Measurements from ENCODE around the gene CCDC191. TPM values are rescaled to one million over a fixed set of nuclear protein-coding genes. Genes with fewer than 3 reads are reported as not detected.
A peak's percentile ranks its signal among the peaks of the same experiment; 100 is the strongest.

Gene CCDC191, protein sequence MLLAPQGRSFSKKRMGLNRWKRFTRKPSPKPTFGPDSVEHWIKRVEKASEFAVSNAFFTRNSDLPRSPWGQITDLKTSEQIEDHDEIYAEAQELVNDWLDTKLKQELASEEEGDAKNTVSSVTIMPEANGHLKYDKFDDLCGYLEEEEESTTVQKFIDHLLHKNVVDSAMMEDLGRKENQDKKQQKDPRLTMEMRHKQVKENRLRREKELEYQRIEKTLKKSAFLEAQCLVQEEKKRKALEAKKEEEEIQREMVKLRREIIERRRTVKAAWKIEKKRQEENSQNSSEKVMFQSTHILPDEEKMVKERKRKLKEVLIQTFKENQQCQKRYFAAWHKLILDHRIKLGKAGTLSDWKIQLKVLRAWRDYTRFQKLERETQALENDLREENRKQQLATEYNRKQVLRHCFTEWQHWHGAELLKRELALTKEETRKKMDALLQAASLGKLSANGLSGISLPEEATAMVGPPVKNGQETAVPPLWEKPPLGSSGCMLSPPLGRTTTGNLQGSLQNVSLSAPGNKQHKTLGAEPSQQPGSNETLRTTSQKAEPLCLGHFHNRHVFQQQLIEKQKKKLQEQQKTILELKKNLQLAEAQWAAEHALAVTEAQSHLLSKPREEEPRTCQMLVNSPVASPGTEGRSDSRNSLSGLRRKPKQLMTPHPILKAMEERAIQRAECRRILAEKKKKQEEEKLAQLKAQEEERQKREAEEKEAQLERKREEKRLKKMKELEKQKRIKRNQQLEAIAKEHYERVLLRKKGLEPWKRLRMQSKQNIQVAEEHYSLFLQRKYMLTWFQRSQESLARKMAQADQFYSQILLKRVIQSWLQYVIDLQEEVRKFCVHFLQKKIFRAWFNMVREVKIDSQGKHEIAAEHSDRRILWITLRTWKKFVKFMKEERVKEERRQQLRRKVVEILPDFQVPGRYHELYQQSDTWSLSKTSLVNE
- 1 to 10 TPM; 2.4 to 3.0 TPM for total RNA-seq

DNA sequence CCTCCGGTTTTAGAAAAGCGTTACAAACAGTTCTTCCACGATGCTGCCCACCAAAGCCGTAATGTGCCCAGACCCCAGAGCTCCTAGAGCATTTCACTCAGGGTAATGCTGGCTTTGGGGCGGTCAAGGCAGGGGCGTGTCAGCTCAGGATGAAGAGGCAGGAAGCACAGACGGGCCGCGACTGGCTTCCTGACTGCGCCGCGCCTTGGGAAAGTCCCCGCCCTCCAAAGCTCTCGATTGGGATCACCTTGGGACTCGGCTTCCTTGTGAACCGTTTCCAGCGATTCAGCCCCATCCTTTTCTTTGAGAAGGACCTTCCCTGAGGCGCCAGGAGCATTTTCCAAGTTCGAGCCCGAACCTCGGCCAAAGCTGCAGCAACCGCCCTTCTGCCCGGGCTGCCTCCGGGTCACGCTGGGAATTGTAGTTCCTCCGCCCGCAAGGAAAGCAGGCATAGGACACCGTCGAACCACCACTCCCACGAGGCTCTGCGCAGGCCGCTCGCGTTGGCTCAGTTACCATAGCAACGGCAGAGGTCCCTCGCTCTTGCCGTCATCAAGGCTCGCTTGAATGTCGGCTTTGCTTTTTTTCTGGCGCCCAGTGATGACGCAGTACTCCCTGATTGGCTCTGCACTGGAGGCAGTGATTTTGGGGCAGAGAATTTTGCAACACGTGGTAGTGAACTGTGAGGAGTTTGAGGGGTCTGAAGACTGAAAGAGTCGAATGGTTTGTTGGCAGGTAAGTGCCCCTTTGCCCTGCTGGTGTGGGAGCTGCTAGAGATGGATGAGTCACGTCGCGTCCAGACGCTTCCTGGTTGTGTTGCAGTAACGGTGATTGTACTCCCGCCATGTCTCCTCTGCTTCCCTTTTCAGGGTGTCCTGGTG is at the start of gene CCDC191, which contains the start of gene QTRT2:
CCDC191 (minus strand) TSS at position 397 of the 881 bp plus-strand sequence; CDS start at position 337, 60 bp downstream.
QTRT2 (plus strand) TSS at position 608 of the 881 bp plus-strand sequence. CDS start 8,521 bp downstream, outside the sequence.
- no peaks in the 10 kb centered on the region for H3K27me3 Mint-ChIP-seq (ENCODE audit: low read depth)
- DNase-seq: peak; percentile 99
- peaks cover 34% of the 10 kb centered on the region for H3K4me1 Mint-ChIP-seq (ENCODE audit: low read depth)
- CTCF ChIA-PET: interaction anchor here (1.2 kb wide), 1 partner anchor 20 kb away, joined by 3 read pairs; no protein-coding TSS in a partner anchor
- POLR2A ChIA-PET: interaction anchor here (0.6 to 1.3 kb wide), 4 partner anchors 11 to 523 kb away, joined by 3 to 6 read pairs (median 4); partner anchors contain the start of gene USF3
- H3K36me3 Mint-ChIP-seq (ENCODE audit: low read depth): peaks cover 17% of the 10 kb centered on the region
- peak within 1 kb of the TSS; percentile 91 for H3K4me3 Mint-ChIP-seq
- H3K27ac Mint-ChIP-seq: peak within 1 kb of the TSS; percentile 92
- ATAC-seq: peak; percentile 96
- H3K9me3 Mint-ChIP-seq (ENCODE audit: insufficient read depth): no peaks in the 10 kb centered on the region

DNA sequence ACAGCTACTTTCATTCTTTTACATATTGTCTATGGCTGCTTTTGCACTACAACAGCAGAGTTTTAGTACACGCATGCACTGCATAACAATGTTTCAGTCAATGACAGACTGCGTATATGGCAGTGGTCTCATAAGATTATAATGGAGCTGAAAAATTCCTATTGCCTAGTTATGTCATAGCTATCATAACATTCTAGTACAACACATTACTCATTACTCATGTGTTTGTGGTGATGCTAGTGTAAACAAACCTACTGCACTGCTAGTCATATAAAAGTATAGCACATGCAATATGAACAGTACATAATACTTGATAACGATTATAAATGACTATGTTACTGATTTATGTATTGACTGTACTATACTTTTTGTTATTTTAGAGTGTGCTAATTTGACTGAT is 48.1 kb upstream of the CCDC191 start:
- CTCF ChIA-PET: no interaction called here
- no peaks in the 10 kb centered on the region for H3K9me3 Mint-ChIP-seq (ENCODE audit: insufficient read depth)

DNA sequence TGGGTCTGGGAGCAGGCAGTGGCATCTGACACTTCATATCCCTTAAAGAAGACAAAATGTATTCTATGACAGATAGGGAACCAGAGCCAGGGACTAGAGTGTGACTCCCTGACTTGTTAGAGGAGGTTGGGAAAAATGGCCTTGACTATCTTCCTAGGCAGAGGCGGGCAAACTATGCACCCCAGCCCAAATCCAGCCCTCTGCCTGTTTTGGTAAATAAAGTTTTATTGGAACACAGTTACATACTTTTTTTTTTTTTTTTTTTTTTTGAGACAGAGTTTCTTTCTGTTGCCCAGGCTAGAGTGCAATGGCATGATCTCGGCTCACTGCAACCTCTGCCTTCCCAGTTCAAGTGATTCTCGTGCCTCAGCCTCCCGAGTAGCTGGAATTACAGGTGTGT is 47.5 kb upstream of the CCDC191 start:
- H3K4me1 Mint-ChIP-seq (ENCODE audit: low read depth): no peaks in the 10 kb centered on the region
- CTCF ChIA-PET: no interaction called here

More for the DNA sequence above, 48.1 kb upstream of the CCDC191 start:
- no peak for DNase-seq
- peaks cover 14% of the 10 kb centered on the region for H3K27me3 Mint-ChIP-seq (ENCODE audit: low read depth)
- ATAC-seq: no peak
- H3K27ac Mint-ChIP-seq: no peak overlapping the region
- POLR2A ChIA-PET: no interaction called here
- no peaks in the 10 kb centered on the region for H3K4me1 Mint-ChIP-seq (ENCODE audit: low read depth)
- H3K4me3 Mint-ChIP-seq: no peak overlapping the region
- no peaks in the 10 kb centered on the region for H3K36me3 Mint-ChIP-seq (ENCODE audit: low read depth)

DNA sequence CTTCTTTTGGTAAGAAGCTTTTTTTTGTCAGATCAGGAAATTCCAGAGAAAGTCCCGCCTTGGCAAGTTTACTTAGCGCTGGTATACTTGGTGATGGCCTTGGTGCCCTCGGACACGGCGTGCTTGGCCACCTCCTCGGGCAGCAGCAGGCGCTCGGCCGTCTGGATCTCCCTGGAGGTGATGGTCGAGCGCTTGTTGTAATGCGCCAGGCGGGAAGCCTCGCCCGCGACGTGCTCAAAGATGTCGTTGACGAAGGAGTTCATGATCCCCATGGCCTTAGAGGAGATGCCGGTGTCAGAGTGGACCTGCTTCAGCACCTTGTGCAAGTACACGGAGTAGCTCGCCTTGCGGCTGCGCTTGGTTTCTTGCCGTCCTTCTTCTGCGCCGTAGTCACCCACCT is 46.9 kb upstream of the CCDC191 start:
- no peak for ATAC-seq
- DNase-seq: no peak
- H3K9me3 Mint-ChIP-seq (ENCODE audit: insufficient read depth): no peaks in the 10 kb centered on the region
- H3K27ac Mint-ChIP-seq: no peak overlapping the region
- peaks cover 12% of the 10 kb centered on the region for H3K27me3 Mint-ChIP-seq (ENCODE audit: low read depth)
- ChIA-PET CTCF (no interaction called here), POLR2A (no interaction called here)
- no peak overlapping the region for H3K4me3 Mint-ChIP-seq
- no peaks in the 10 kb centered on the region for H3K4me1 Mint-ChIP-seq (ENCODE audit: low read depth)
- H3K36me3 Mint-ChIP-seq (ENCODE audit: low read depth): no peaks in the 10 kb centered on the region

More for the DNA sequence above, 47.5 kb upstream of the CCDC191 start:
- no peak overlapping the region for H3K27ac Mint-ChIP-seq
- no peak for ATAC-seq
- peaks cover 12% of the 10 kb centered on the region for H3K27me3 Mint-ChIP-seq (ENCODE audit: low read depth)
- POLR2A ChIA-PET: no interaction called here
- H3K9me3 Mint-ChIP-seq (ENCODE audit: insufficient read depth): no peaks in the 10 kb centered on the region
- no peaks in the 10 kb centered on the region for H3K36me3 Mint-ChIP-seq (ENCODE audit: low read depth)
- no peak overlapping the region for H3K4me3 Mint-ChIP-seq
- DNase-seq: no peak

DNA sequence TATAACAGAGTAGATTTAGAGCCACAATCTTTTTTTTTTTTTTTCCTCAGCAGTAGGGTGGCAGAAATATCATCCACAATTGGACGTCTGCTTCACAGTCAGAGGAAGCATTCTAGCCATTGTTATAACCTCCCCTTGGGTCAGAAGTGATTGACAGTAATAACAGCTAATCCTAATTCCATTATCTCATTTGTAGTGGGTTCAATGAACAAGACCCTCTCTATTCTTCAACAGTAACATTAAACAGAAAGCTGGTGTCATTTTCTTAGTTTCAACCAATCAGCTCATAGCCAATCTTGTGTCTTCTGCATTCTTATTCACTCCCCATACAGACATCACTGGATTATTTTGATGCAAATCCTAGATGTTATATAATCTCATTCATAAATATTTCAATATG is 44.8 kb upstream of the CCDC191 start:
- no peak overlapping the region for H3K4me3 Mint-ChIP-seq
- no peaks in the 10 kb centered on the region for H3K9me3 Mint-ChIP-seq (ENCODE audit: insufficient read depth)
- ChIA-PET CTCF (interaction anchor here (0.7 to 1.4 kb wide), 3 partner anchors 15 to 318 kb away, joined by 3 read pairs; no protein-coding TSS in a partner anchor), POLR2A (no interaction called here)
- H3K36me3 Mint-ChIP-seq (ENCODE audit: low read depth): no peaks in the 10 kb centered on the region
- no peaks in the 10 kb centered on the region for H3K4me1 Mint-ChIP-seq (ENCODE audit: low read depth)
- H3K27ac Mint-ChIP-seq: no peak overlapping the region
- DNase-seq (no peak), ATAC-seq (no peak)
- H3K27me3 Mint-ChIP-seq (ENCODE audit: low read depth): peaks cover 15% of the 10 kb centered on the region

DNA sequence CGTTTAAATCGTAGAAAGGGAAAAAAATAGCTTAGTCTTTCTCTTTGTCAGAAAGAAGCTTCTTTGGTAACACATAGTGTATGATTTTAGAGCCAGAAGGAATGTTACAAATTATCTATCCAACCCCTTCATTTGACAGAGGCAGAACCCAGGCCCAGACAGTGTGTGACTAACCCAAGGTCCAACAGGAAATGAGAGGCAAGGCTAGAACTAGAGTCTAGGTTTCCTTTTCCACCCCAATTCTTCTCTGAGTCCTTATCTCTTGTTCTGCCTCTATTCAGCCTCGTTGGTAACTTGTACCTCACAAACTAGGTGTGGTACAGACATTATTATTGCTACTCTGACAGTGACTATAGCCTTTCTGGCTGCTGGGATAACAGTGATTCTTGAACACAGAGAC is 39.5 kb upstream of the CCDC191 start:
- H3K27me3 Mint-ChIP-seq (ENCODE audit: low read depth): peaks cover 26% of the 10 kb centered on the region
- no peaks in the 10 kb centered on the region for H3K36me3 Mint-ChIP-seq (ENCODE audit: low read depth)
- ATAC-seq: no peak
- H3K27ac Mint-ChIP-seq: no peak overlapping the region
- ChIA-PET POLR2A (no interaction called here), CTCF (no interaction called here)
- no peak for DNase-seq
- H3K9me3 Mint-ChIP-seq (ENCODE audit: insufficient read depth): no peaks in the 10 kb centered on the region
- no peaks in the 10 kb centered on the region for H3K4me1 Mint-ChIP-seq (ENCODE audit: low read depth)
- H3K4me3 Mint-ChIP-seq: no peak overlapping the region

DNA sequence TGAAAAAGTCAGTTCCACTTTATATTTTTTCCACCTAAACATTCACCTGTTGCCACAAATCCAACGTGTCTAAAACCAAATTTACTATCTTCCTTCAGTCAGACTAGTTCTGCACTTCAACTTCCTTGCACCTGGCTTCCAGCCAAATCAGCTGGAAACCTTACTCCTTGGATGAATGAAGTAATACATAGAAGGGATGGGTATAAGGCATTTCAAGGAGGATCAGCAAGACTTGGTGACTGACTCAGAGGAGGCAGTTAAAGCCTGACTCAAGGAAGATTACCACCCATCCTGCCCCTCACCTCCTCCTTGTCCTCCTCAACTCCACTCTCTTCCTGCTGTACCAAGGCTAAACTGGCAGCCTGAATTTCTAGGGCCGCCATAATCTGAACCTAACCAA is 37.3 kb upstream of the CCDC191 start:
- H3K4me3 Mint-ChIP-seq: no peak overlapping the region
- ChIA-PET POLR2A (no interaction called here), CTCF (interaction anchor here (0.8 kb wide), 1 partner anchor 312 kb away, joined by 3 read pairs; no protein-coding TSS in a partner anchor)
- H3K36me3 Mint-ChIP-seq (ENCODE audit: low read depth): no peaks in the 10 kb centered on the region
- H3K4me1 Mint-ChIP-seq (ENCODE audit: low read depth): no peaks in the 10 kb centered on the region
- H3K9me3 Mint-ChIP-seq (ENCODE audit: insufficient read depth): no peaks in the 10 kb centered on the region
- no peak overlapping the region for H3K27ac Mint-ChIP-seq
- peaks cover 22% of the 10 kb centered on the region for H3K27me3 Mint-ChIP-seq (ENCODE audit: low read depth)
- no peak for ATAC-seq
- DNase-seq: no peak

DNA sequence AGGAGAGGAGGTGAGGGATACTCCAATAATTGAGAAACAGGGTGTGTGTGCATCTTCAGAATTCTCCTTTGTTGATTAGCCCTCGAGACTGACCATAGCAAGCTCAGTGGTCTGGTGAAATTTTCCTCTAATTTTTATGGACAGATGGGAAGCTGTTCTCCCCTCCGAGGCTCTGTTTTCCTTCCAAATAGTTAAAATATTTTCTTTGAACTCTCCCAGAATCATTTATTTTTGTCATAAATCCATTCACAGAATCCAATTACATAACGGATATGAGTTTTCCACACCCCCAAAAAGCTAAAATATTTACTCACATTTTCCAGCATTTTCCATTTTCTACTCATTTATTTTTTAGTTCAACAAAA is 36.7 kb upstream of the CCDC191 start:
- POLR2A ChIA-PET: no interaction called here
- no peaks in the 10 kb centered on the region for H3K9me3 Mint-ChIP-seq (ENCODE audit: insufficient read depth)
- no peak overlapping the region for H3K27ac Mint-ChIP-seq
- peaks cover 22% of the 10 kb centered on the region for H3K27me3 Mint-ChIP-seq (ENCODE audit: low read depth)
- CTCF ChIA-PET: interaction anchor here (0.8 kb wide), 1 partner anchor 312 kb away, joined by 3 read pairs; no protein-coding TSS in a partner anchor
- no peaks in the 10 kb centered on the region for H3K4me1 Mint-ChIP-seq (ENCODE audit: low read depth)
- H3K36me3 Mint-ChIP-seq (ENCODE audit: low read depth): no peaks in the 10 kb centered on the region
- H3K4me3 Mint-ChIP-seq: no peak overlapping the region
- ATAC-seq (no peak), DNase-seq (no peak)

DNA sequence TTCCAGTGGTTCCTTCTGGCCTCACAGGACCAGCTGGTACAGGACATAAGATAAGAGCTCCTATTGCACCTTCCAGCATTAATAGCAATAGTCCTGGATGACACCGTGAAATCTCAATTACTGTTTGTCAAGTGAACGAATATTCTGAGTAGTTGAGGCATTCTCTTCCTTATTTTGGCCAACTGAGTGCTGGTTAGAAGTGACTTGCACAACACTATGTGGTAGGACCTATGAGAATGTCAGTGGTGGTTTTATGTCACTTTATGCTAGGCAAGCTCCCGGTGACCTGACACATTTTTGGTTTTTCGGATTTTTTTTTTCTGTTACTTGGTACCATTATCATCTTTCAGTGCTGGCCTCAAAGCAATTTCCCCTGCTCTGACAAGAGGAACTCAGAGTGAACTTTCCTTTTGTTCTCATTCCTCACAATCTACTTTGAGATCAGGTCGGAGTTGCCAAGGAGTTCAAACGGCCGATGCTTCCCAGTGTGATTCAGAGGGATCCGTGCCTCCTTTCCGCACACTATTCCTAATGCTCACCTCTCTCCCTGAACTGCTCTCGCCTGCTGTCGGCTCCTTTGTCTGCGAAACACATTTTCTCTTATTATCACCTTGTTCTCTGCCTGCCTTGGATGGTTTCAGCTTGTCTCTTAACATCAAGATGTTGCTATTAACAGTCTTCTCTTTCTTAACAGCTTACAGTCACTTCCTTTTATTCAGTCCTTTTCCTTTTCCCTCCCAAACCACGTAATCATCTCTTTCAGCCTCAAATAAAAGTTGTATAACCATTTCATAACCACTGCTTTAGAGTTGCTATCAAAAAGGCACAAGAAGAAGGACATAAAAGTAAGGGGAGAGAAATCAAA is 36.1 kb upstream of the CCDC191 start:
- Mint-ChIP-seq H3K9me3 (ENCODE audit: insufficient read depth) (no peaks in the 10 kb centered on the region), H3K4me1 (ENCODE audit: low read depth) (no peaks in the 10 kb centered on the region), H3K27me3 (ENCODE audit: low read depth) (peaks cover 22% of the 10 kb centered on the region), H3K4me3 (no peak overlapping the region), H3K27ac (no peak overlapping the region), H3K36me3 (ENCODE audit: low read depth) (peaks cover 6% of the 10 kb centered on the region)
- ATAC-seq: no peak
- no peak for DNase-seq
- POLR2A ChIA-PET: no interaction called here
- CTCF ChIA-PET: interaction anchor here (0.8 kb wide), 1 partner anchor 313 kb away, joined by 3 read pairs; no protein-coding TSS in a partner anchor

DNA sequence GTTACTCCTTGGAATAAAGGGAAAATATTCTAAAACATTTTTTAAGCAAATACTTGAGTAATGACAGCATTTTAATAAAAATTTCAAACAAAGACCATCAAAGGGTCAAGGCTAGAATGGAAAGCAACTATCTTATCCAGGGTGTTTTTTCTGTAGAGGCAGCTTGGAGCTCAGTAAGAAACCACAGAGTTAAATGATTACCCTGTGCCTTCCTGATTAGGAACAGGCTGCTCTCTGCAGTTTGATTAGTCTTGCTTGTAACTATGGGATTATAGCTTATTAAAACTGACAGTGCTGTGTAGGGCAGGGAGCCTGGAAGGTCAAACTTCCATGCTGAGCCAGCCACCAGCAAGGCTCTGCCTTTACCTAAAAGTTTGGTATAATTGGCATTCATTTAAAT is 33.3 kb upstream of the CCDC191 start:
- H3K27me3 Mint-ChIP-seq (ENCODE audit: low read depth): peaks cover 17% of the 10 kb centered on the region
- POLR2A ChIA-PET: no interaction called here
- no peak overlapping the region for H3K27ac Mint-ChIP-seq
- peaks cover 29% of the 10 kb centered on the region for H3K36me3 Mint-ChIP-seq (ENCODE audit: low read depth)
- H3K4me1 Mint-ChIP-seq (ENCODE audit: low read depth): no peaks in the 10 kb centered on the region
- CTCF ChIA-PET: no interaction called here
- no peak for ATAC-seq
- no peak overlapping the region for H3K4me3 Mint-ChIP-seq
- DNase-seq: no peak
- no peaks in the 10 kb centered on the region for H3K9me3 Mint-ChIP-seq (ENCODE audit: insufficient read depth)
